Right lobe of liver (tissue), 6 donors: ENCODE results near the gene MME. TPM values are rescaled to one million over a fixed set of nuclear protein-coding genes. Genes with fewer than 3 reads are reported as not detected.

Source experiments
- ATAC-seq, 4 donors: fragments of 200-7000 bp; cut with Tn5 transposase; one replicate each; pipeline ENCODE4 v1.9.1; 2020; ENCODE audit warnings: mild to moderate bottlenecking in 4 of 4, moderate library complexity in 4 of 4
- DNase-seq, 3 donors: peaks; one replicate each; pipeline ENCODE4 v3.0.0-alpha.2; 2020
- H3K27ac ChIP-seq, 3 donors: fragments of 200-600 bp; one replicate each; pipeline ENCODE4 v1.8.0; 2022
- H3K27me3 ChIP-seq, 2 donors: fragments of 200-600 bp; one replicate each; pipeline ENCODE4 v1.8.0; 2022
- H3K36me3 ChIP-seq, 4 donors: fragments of 200-600 bp; sonication (generic) in 1 of 4; one replicate each; pipeline versions ENCODE4 v1.5.1 to v1.8.0; 2017 to 2022; ENCODE audit warnings: control low read depth in 1 of 4
- H3K4me1 ChIP-seq, 4 donors: fragments of 200-600 bp; sonication (generic) in 1 of 4; one replicate each; pipeline versions ENCODE4 v1.5.1 to v1.8.0; 2017 to 2022; ENCODE audit warnings: control low read depth in 1 of 4
- H3K4me3 ChIP-seq, 3 donors: fragments of 200-600 bp; one replicate each; pipeline ENCODE4 v1.8.0; 2022
- H3K9me3 ChIP-seq, 4 donors: fragments of 200-600 bp; sonication (generic) in 1 of 4; one replicate each; pipeline versions ENCODE4 v1.5.1 to v1.8.0; 2017 to 2022; ENCODE audit warnings: control low read depth in 1 of 4
- POLR2A ChIP-seq: fragments of 450-650 bp; IDR thresholded peaks from one replicate; pipeline ENCODE4 v1.6.1; 2017; ENCODE audit warnings: antibody characterized with exemption, mild to moderate bottlenecking
- WGBS: methylation state at CpG from one replicate; pipeline ENCODE4 v1.1.6; 2018; ENCODE audit warnings: low coverage, low lambda C conversion rate; ENCODE audit not compliant: insufficient coverage; ENCODE audit errors: missing lambda C conversion rate; 5-methylcytosine and 5-hydroxymethylcytosine counted together
- intact Hi-C, 2 donors: fragments of 100-400 bp; cut with DNase I; formaldehyde crosslinking; loops; one replicate each; pipeline versions ENCODE4 v1.11.2 to v1.14.1; 2022
- total RNA-seq, 6 experiments: library from RNA; depleted of rRNA in 2 of 6; stranded (reverse); fragments of >200 nt in 2 of 6; fragmentation: NEBNext Ultra II Directional in 3 of 6; extraction: Animal tissue kit (Norgen Biotek cat#: 25700) in 3 of 6; gene quantifications; one replicate each; pipeline versions ENCODE4 v1.1.0 to v1.2.4, GENCODE V29; 2016 to 2023
- TF ChIP-seq, protein P1 (sequence below), 4 donors: fragments of 200-600 bp in 3 of 4; fragments of 450-650 bp in 1 of 4; IDR thresholded peaks; one replicate each; pipeline versions ENCODE4 v1.5.1 to v1.8.0; 2016 to 2022; ENCODE audit warnings: antibody characterized with exemption in 4 of 4, mild to moderate bottlenecking in 2 of 4
- donor health status: DM: no; HTN: yes; CAD: no.
- donor health status: DM: no; HTN: no; CAD: no.
- donor health status: DM: no; HTN: no; CAD: no.
- donor health status: DM: no; HTN: yes; CAD: no.
- donor health status: DM: no; HTN: yes; CAD: no.

MME gene
- total RNA-seq, 6 experiments from 2014 or later = 9.9 to 79.1 (median 35.1) TPM

DNA sequence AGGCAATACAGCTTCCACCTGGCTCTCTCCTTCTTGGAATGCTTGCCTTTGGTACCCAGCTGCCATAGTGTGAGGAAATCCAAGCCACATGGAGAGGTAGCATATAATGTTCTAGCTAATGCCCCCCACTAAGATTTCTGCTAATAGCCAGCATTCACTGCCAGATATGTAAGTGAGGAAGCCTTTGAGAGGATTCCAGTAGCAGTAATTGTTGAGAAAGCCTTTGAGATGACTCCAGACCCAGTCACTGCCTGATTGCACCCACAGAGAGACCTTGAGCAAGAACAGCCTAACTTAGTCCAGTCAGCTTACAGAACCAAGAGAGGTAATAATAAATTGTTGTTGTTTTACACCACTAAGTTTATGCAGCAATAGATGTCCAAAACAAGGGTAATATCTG is 150.3 kb downstream of the MME start:
- Histone ChIP-seq H3K27ac (no peak overlapping the region), H3K4me3 (no peak overlapping the region), H3K4me1 (peaks cover 0 to 18% (median 7%) of the 10 kb centered on the region in 4 donors), H3K36me3 (no peaks in the 10 kb centered on the region), H3K9me3 (no peaks in the 10 kb centered on the region), H3K27me3 (no peaks in the 10 kb centered on the region)
- intact Hi-C loops = no loop called here
- no peak for TF ChIP-seq POLR2A
- TF ChIP-seq, protein P1, sequence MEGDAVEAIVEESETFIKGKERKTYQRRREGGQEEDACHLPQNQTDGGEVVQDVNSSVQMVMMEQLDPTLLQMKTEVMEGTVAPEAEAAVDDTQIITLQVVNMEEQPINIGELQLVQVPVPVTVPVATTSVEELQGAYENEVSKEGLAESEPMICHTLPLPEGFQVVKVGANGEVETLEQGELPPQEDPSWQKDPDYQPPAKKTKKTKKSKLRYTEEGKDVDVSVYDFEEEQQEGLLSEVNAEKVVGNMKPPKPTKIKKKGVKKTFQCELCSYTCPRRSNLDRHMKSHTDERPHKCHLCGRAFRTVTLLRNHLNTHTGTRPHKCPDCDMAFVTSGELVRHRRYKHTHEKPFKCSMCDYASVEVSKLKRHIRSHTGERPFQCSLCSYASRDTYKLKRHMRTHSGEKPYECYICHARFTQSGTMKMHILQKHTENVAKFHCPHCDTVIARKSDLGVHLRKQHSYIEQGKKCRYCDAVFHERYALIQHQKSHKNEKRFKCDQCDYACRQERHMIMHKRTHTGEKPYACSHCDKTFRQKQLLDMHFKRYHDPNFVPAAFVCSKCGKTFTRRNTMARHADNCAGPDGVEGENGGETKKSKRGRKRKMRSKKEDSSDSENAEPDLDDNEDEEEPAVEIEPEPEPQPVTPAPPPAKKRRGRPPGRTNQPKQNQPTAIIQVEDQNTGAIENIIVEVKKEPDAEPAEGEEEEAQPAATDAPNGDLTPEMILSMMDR (IDR thresholded peaks at IDR 0.05) = no peak
- no peak for DNase-seq
- ATAC-seq = no peak

GRCh38 chr3:155231792-155232191 is 151.7 kb downstream of the MME start:
- no peaks in the 10 kb centered on the region for H3K27me3 ChIP-seq
- no peaks in the 10 kb centered on the region for H3K9me3 ChIP-seq
- no peak for DNase-seq
- no CpG with 5 or more reads among the region's 2 CpGs for WGBS
- H3K4me3 ChIP-seq = no peak overlapping the region
- H3K36me3 ChIP-seq = no peaks in the 10 kb centered on the region
- TF ChIP-seq POLR2A = no peak
- TF ChIP-seq, protein P1 (IDR thresholded peaks at IDR 0.05) = no peak
- peaks cover 0 to 18% (median 7%) of the 10 kb centered on the region in 4 donors for H3K4me1 ChIP-seq
- intact Hi-C loops = no loop called here
- ATAC-seq = no peak
- peak overlapping the region in 2 of 3 donors; percentile 74 to 75 for H3K27ac ChIP-seq

GRCh38 chr3:155232605-155233004 is 152.5 kb downstream of the MME start:
- Histone ChIP-seq H3K9me3 (no peaks in the 10 kb centered on the region), H3K27me3 (no peaks in the 10 kb centered on the region), H3K4me3 (no peak overlapping the region), H3K36me3 (no peaks in the 10 kb centered on the region), H3K4me1 (peaks cover 0 to 18% (median 7%) of the 10 kb centered on the region in 4 donors), H3K27ac (peak overlapping the region; percentile 66 to 75 (median 74))
- peak; percentile 12 for TF ChIP-seq POLR2A
- TF ChIP-seq, protein P1 (IDR thresholded peaks at IDR 0.05) = no peak
- intact Hi-C loops = no loop called here
- peak; percentile 56 to 87 (median 74) for DNase-seq
- peak; percentile 97 to 99 (median 98) for ATAC-seq
- 49% methylated on average over 2 of the region's 3 CpGs for WGBS

DNA sequence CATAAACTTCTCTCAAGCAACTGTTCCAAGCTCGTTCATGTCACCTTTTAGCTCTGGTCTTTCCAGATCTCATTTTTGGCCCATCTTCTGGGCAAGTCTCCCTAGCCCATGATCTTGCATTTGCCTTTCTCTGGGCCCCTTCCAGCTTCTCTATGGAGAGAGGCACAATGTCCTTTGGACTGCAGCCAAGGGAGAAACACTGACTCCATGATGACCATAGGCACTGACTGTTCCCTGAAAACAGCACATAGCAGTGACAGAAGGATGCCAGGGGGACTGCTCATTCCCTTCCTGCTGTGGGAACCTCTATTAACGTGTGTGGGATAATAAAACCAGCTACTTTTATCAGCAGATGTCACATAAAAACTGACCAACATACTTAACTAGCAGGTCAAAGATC is 153.1 kb downstream of the MME start:
- peaks cover 0 to 18% (median 7%) of the 10 kb centered on the region in 4 donors for H3K4me1 ChIP-seq
- no peak overlapping the region for H3K4me3 ChIP-seq
- H3K27me3 ChIP-seq = no peaks in the 10 kb centered on the region
- H3K9me3 ChIP-seq = no peaks in the 10 kb centered on the region
- H3K27ac ChIP-seq = peak overlapping the region; percentile 57 to 74 (median 66)
- TF ChIP-seq, protein P1 (IDR thresholded peaks at IDR 0.05) = no peak
- TF ChIP-seq POLR2A = no peak
- WGBS = 22% methylated on average over 2 of the region's 2 CpGs
- peak; percentile 55 to 86 (median 70) for ATAC-seq
- no peaks in the 10 kb centered on the region for H3K36me3 ChIP-seq
- peak in 2 of 3 donors; percentile 47 to 83 for DNase-seq
- intact Hi-C loops = no loop called here

Other genes with a start within 250 kb of the MME start
- gene STRIT1, start 213.4 kb downstream of the MME start, total RNA-seq = 1 to 10 TPM in 1 of 6 experiments, under 1 TPM in 1, not detected in 4; 0.31 to 1.2 TPM